IMR-90 (cell line): ENCODE data around the gene EDA.

Source experiments
- CEBPB ChIP-seq: IDR thresholded peaks from 2 replicates; pipeline ENCODE4 v1.6.1; 2012; ENCODE audit warnings: low read depth, low read length, improper control_type of control experiment
- MAFK ChIP-seq: IDR thresholded peaks from 2 replicates; pipeline ENCODE4 v1.6.1; 2012; ENCODE audit warnings: low read depth, low read length, improper control_type of control experiment
- MAZ ChIP-seq: IDR thresholded peaks from 2 replicates; pipeline ENCODE4 v1.6.1; 2012; ENCODE audit warnings: low read depth, mild to moderate bottlenecking, low read length, improper control_type of control experiment, moderate library complexity, borderline replicate concordance
- POLR2A ChIP-seq: IDR thresholded peaks from 2 replicates; pipeline ENCODE4 v1.6.1; 2012; ENCODE audit warnings: mild to moderate bottlenecking, low read depth, low read length
- TF ChIP-seq, protein P1 (sequence below): conservative IDR thresholded peaks from 2 replicates; pipeline ENCODE4 v1.5.1; 2012; ENCODE audit warnings: mild to moderate bottlenecking, low read depth, low read length, improper control_type of control experiment

DNA sequence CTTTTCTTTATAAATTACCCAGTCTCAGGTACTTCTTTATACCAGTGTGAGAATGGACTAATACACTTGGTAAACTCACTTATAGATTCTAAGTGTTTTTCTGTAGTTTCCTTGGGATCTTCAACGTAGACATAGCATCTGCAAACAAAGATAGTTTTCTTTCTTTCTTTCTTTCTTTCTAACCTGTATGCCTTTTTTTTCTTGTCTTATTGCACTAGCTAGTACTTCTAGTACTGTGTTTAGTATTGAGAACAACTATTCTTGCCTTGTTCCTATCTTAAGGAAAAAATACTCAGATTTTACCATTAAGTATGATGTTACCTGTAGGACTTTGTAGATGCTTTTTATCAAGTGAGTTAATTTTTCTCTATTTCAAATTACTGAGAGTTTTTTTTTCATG, 102.2 kb downstream of the EDA start:
- TF ChIP-seq, protein P1, sequence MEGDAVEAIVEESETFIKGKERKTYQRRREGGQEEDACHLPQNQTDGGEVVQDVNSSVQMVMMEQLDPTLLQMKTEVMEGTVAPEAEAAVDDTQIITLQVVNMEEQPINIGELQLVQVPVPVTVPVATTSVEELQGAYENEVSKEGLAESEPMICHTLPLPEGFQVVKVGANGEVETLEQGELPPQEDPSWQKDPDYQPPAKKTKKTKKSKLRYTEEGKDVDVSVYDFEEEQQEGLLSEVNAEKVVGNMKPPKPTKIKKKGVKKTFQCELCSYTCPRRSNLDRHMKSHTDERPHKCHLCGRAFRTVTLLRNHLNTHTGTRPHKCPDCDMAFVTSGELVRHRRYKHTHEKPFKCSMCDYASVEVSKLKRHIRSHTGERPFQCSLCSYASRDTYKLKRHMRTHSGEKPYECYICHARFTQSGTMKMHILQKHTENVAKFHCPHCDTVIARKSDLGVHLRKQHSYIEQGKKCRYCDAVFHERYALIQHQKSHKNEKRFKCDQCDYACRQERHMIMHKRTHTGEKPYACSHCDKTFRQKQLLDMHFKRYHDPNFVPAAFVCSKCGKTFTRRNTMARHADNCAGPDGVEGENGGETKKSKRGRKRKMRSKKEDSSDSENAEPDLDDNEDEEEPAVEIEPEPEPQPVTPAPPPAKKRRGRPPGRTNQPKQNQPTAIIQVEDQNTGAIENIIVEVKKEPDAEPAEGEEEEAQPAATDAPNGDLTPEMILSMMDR: no peak
- TF ChIP-seq MAFK (no peak), MAZ (no peak), POLR2A (no peak), CEBPB (no peak)
